ENCODE measurements around the gene UVRAG. TPM values are rescaled to one million over a fixed set of nuclear protein-coding genes. Genes with fewer than 3 reads are reported as not detected.

The UVRAG gene
- total RNA-seq, 1 donor from 2014 or later = 14.7 TPM

DNA sequence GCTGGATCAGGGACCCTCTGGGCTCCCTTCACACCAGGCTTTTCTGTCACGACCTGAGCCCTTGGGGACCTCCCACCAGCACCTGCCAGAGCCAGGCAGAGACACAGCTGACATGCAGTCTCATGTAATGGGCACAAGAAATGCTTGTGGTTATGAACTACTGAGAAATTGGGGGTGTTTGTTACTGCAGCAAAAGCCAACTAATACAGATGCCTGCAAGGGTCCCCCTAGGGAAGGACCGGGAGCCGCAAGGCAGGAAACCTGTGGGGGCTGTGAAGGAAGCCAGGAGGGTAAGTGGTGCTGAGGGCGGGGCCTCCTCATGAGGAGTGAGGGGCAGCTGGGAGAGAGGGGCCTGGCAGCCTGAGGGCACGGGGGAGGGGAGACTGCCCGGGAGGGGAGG lies 374.7 kb downstream of the UVRAG start:
- TF ChIP-seq CTCF (IDR thresholded peaks at IDR 0.05) (no peak), POLR2AphosphoS5 (IDR thresholded peaks at IDR 0.05; ENCODE audit: insufficient read depth in 1 of 2, low read depth in 1 of 2) (no peak), POLR2A (IDR thresholded peaks at IDR 0.05) (no peak)
- intact Hi-C loops (cut with DNase I) = loop anchor here (5.0 kb wide), 1 partner anchor 1042 kb away; no protein-coding TSS in a partner anchor

GRCh38 chr11:76190376-76190775 lies 375.4 kb downstream of the UVRAG start:
- Histone ChIP-seq H3K27ac (no peak overlapping the region), H3K9me3 (no peaks in the 10 kb centered on the region), H3K4me3 (no peak overlapping the region), H3K27me3 (no peaks in the 10 kb centered on the region), H3K36me3 (no peaks in the 10 kb centered on the region), H3K4me1 (peaks cover 2% of the 10 kb centered on the region)
- DNase-seq (ENCODE audit: extremely low spot score in 2 of 2) = no peak
- TF ChIP-seq POLR2A (IDR thresholded peaks at IDR 0.05) = no peak
- intact Hi-C loops (cut with DNase I) = loop anchor here (5.0 kb wide), 1 partner anchor 1043 kb away; no protein-coding TSS in a partner anchor

More for the DNA sequence above, 374.7 kb downstream of the UVRAG start:
- Histone ChIP-seq H3K27ac (no peak overlapping the region), H3K4me1 (peaks cover 4% of the 10 kb centered on the region), H3K4me3 (no peak overlapping the region), H3K9me3 (no peaks in the 10 kb centered on the region), H3K27me3 (no peaks in the 10 kb centered on the region), H3K36me3 (no peaks in the 10 kb centered on the region)
- no peak for DNase-seq (ENCODE audit: extremely low spot score in 2 of 2)

Small RNA genes lying within 50 kb of the gene (small RNA-seq; reads per million reads assigned to genes)
- gene RF00019 = not detected
- not detected for gene RNA5SP344

Other genes starting within 250 kb of the UVRAG start
- 6.9 TPM for gene MAP6, start 146.2 kb upstream of the UVRAG start, total RNA-seq
- not detected for gene MOGAT2, start 97.4 kb upstream of the UVRAG start, total RNA-seq
- gene DGAT2, start 46.4 kb upstream of the UVRAG start, total RNA-seq = 26.0 TPM